PFSK-1 (cell line): Measurements from ENCODE around the gene HOXA6.

Experiments
- REST ChIP-seq, 2 experiments: IDR thresholded peaks; 2 replicates each; pipeline versions ENCODE4 v1.6.1 to v1.8.0; 2011 to 2012; ENCODE audit warnings: low read depth in 2 of 2, low read length in 2 of 2, control low read depth in 1 of 2, inconsistent platforms in 1 of 2, mild to moderate bottlenecking in 1 of 2, moderate library complexity in 1 of 2; ENCODE audit not compliant: insufficient read depth in 1 of 2
- SIN3A ChIP-seq: IDR thresholded peaks from 2 replicates; pipeline ENCODE4 v1.6.1; 2012; ENCODE audit warnings: mild to moderate bottlenecking, low read length, moderate library complexity, borderline replicate concordance; ENCODE audit not compliant: insufficient read depth
- TAF1 ChIP-seq: IDR thresholded peaks from 2 replicates; pipeline ENCODE4 v1.6.1; 2012; ENCODE audit warnings: low read length, control low read depth, borderline replicate concordance; ENCODE audit not compliant: insufficient read depth

- no peak for TF ChIP-seq SIN3A
- TF ChIP-seq REST (IDR thresholded peaks at IDR 0.05; ENCODE audit: insufficient read depth in 1 of 2, low read depth in 2 of 2, low read length in 2 of 2), result no peak
- no peak for TF ChIP-seq TAF1
Measured at GRCh38 chr7:27096768-27097514, 50.6 kb downstream of the HOXA6 start.
